Urinary bladder (tissue), 4 donors: ENCODE results near the gene C4A. TPM values are rescaled to one million over a fixed set of nuclear protein-coding genes. Genes with fewer than 3 reads are reported as not detected.
A peak's percentile ranks its signal among the peaks of the same experiment; 100 is the strongest.

Source experiments
- DNase-seq: peaks from one replicate; pipeline ENCODE4 v3.0.0-alpha.2; 2015; ENCODE audit errors: extremely low spot score
- H3K27ac ChIP-seq: one replicate; pipeline ENCODE4 v1.5.1; 2013; ENCODE audit warnings: low read depth, mild to moderate bottlenecking, moderate library complexity
- H3K36me3 ChIP-seq: one replicate; pipeline ENCODE4 v1.6.1; 2013; ENCODE audit warnings: mild to moderate bottlenecking, moderate library complexity; ENCODE audit not compliant: insufficient read depth
- H3K4me1 ChIP-seq: one replicate; pipeline ENCODE4 v1.6.1; 2013; ENCODE audit warnings: mild to moderate bottlenecking, moderate library complexity; ENCODE audit not compliant: insufficient read depth
- H3K4me3 ChIP-seq: one replicate; pipeline ENCODE4 v1.5.1; 2013; ENCODE audit warnings: low read depth, low read length
- WGBS: extraction: QIAGEN DNeasy Blood & Tissue Kit; methylation state at CpG from one replicate; pipeline ENCODE4 v1.1.7; 2013; 5-methylcytosine and 5-hydroxymethylcytosine counted together
- polyA plus RNA-seq: library from polyadenylated mRNA; stranded (reverse); fragments of 200-250 nt; gene quantifications from one replicate; pipeline ENCODE4 v1.2.3, GENCODE V29; 2013
- total RNA-seq: library from RNA; depleted of rRNA; stranded (reverse); fragments of >200 nt; gene quantifications from one replicate; pipeline ENCODE4 v1.2.3, GENCODE V29; 2014
- donor health status: healthy with polysubstance abuse.
- donor health status: healthy.

C4A gene
- total and polyA plus RNA-seq, 2 donors = 3.6 to 126 TPM

DNA sequence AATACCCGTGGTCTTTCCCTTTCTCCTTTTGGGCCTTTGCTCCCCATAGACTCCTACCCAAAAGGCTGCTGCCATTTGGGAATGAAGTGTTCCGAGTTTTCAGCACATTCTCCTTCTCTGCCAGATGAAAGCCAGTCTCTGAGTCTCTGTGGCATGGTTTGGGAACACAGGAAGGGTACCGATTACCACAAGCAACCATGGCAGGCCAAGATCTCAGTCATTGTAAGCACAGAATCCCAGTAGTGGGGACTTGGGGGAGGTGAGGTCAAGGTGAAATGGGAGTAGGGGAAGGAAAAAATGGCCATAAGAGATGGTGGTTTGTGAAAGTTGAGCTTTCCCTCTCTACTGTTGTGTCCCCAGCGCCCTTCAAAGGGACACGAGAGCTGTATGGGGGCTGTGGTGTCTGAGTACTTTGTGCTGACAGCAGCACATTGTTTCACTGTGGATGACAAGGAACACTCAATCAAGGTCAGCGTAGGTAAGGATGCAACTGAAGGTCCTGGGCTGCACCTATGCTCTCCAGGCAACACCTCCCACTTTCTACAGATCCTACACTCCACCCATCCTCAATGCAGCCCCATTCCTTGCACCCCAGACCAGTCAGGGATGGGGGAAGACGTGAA, 31.8 kb upstream of the C4A start:
- Histone ChIP-seq H3K36me3 (peaks cover 2% of the 10 kb centered on the region), H3K27ac (no peak overlapping the region), H3K4me3 (no peak overlapping the region), H3K4me1 (no peaks in the 10 kb centered on the region)
- WGBS = 83% methylated on average over 7 of the region's 7 CpGs
- no peak for DNase-seq

DNA sequence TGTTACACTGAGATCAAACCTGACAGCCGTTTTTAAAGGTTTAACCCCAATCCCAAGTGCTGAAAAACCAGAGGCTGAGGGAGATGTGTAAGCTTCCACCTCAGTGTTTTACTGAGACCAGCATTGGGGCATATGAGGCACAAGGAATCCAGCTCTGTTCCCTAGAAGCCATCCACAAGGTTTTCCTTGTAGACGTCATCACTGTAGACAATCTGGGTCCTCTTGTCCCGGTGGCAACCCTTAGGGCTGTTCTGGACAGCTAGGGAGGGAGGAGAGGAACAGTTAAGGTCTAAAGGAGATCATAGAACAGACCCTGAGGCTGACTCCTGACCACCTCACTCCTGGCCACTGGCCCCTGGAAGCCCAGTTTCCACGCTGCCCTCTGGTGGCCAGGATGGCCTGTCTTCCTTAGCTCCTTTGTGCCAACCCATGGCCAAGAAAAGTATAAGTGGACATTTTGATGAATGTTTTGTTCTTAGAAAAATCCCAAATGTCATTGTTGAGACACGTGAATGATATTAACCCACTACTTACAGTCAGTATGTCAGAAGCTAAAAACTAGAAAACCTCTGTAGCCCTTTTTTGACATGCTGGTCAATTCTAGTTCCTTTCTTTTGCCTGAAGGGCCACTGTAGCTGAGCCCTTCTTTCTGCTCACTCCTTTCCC, 29.6 kb upstream of the C4A start:
- Histone ChIP-seq H3K4me1 (no peaks in the 10 kb centered on the region), H3K36me3 (peaks cover 4% of the 10 kb centered on the region), H3K27ac (no peak overlapping the region), H3K4me3 (no peak overlapping the region)
- no peak for DNase-seq
- WGBS = 55% methylated on average over 5 of the region's 5 CpGs

GRCh38 chr6:31952890-31953289, 29.0 kb upstream of the C4A start:
- peaks cover 4% of the 10 kb centered on the region for H3K36me3 ChIP-seq
- no peak overlapping the region for H3K4me3 ChIP-seq
- 72% methylated on average over 5 of the region's 5 CpGs for WGBS
- H3K27ac ChIP-seq = no peak overlapping the region
- no peaks in the 10 kb centered on the region for H3K4me1 ChIP-seq
- DNase-seq = no peak

DNA sequence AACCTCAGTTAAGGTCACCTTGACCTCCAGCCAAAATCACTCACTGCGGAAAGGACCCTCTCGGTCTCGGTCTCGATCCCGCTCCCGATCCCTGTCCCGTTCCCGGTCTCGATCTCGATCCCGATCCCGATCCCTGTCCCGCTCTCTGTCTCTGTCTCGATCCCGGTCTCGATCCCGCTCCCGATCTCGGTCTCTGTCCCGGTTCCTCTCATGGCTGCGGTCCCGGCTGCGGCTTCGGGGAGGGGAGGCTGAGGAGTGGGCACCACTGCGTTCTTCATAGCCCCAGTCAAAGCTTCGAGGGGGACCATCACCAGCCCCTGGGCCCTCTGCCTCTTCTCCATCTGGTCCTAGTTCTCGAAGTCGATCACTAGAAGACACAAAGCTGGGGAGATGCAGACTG, 27.3 kb upstream of the C4A start:
- H3K36me3 ChIP-seq = peaks cover 4% of the 10 kb centered on the region
- H3K27ac ChIP-seq = no peak overlapping the region
- no peak for DNase-seq
- H3K4me1 ChIP-seq = no peaks in the 10 kb centered on the region
- WGBS = 97% methylated on average over 28 of the region's 28 CpGs
- H3K4me3 ChIP-seq = no peak overlapping the region

- Histone ChIP-seq H3K36me3 (peaks cover 4% of the 10 kb centered on the region), H3K4me3 (no peak overlapping the region), H3K4me1 (no peaks in the 10 kb centered on the region), H3K27ac (no peak overlapping the region)
- no peak for DNase-seq
- 66% methylated on average over 3 of the region's 3 CpGs for WGBS
Observed at GRCh38 chr6:31956796-31957195, 25.1 kb upstream of the C4A start.

DNA sequence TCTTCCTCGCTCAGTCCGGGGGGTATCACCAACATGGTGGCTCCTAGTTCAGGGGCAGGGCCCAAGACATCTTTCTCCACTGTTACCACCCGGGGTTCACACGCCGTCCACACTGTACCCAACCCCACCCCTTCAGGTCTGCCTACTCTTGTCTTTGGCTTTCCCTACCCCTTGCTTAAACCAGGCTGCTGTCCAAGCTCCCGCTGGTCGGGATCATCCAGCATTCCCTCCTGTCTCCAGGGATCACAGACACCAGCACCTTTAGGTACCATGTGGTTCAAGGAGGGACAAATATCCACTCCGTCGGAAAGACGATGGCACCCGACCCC, 23.5 kb upstream of the C4A start:
- Histone ChIP-seq H3K4me1 (no peaks in the 10 kb centered on the region), H3K36me3 (peaks cover 3% of the 10 kb centered on the region), H3K4me3 (peak overlapping the region; percentile 78), H3K27ac (peak overlapping the region; percentile 59)
- WGBS = 5% methylated on average over 11 of the region's 11 CpGs
- DNase-seq = no peak

DNA sequence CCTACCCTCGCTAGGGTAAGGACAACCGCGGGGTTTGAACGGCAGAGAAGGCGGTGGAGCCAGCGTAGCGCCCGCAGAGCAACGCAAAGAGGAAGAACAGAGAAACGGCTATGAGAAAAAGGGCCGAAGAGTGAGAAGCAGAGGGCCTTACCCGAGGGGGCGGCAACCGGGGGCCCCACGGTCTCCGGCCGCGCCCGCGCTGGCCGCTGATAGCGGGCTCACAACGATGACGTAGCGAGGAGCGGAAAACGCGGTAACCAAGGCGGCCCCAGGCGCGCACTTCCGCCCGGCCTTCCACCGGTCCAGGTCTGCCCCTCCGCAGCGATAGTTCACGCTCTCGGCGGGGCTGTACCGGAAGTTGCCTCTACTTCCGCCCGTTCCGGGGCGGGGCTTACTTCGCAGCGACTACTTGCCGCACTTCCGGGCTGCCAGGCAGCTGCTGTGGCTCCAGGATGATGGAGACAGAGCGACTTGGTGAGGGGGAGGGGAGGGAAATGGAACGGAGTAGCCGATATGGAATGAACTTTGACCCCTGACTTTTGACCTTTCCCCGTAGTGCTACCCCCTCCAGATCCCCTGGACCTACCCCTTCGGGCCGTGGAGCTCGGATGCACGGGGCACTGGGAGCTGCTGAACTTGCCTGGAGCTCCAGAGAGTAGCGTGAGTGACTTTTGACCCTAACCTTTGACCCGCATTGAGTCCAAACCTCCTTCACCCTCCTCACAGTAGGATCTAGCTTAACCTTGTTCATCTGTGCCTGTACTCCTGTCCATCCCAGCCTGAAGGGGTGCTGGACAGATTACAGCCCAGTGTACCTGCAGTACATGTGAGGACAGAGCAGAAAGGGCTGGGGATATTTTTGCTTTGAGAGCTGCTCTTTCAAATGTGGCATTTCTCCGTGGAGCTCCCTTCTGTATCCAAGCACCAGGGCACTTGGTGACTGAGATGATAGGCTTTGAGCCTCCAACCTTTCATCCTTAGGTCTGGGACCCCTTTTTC, 22.8 kb upstream of the C4A start, which contains the start of the genes NELFE and SKIC2:
TSS of gene NELFE (minus strand) at position 231 of the 999 bp plus-strand sequence. CDS start 525 bp downstream, outside the sequence.
TSS of gene SKIC2 (plus strand) at position 435 of the 999 bp plus-strand sequence. CDS start at position 453, 18 bp downstream.
- under 1% methylated on average over 59 of the region's 59 CpGs for WGBS
- peaks cover 2% of the 10 kb centered on the region for H3K36me3 ChIP-seq
- peak within 1 kb of the TSS; percentile 62 for H3K27ac ChIP-seq
- peak; percentile 92 for DNase-seq
- H3K4me3 ChIP-seq = peak within 1 kb of the TSS; percentile 78
- no peaks in the 10 kb centered on the region for H3K4me1 ChIP-seq

DNA sequence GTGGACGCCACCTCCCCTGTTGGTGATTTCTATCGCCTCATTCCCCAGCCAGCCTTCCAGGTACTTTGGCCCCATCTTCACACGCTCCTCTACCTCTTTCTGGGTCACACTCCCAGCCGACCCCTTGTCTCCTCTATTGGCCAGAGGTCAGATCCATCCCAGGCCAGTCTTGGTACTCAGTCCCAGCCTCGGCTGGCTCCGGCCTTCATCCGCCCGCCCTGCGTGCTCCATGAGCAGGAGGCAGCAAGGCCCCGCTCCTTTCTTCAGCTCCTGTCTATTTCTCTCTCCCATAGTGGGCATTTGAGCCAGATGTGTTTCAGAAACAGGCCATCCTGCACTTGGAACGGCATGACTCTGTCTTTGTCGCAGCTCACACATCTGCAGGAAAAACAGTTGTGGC, 20.2 kb upstream of the C4A start:
- no peak for DNase-seq
- Histone ChIP-seq H3K36me3 (no peaks in the 10 kb centered on the region), H3K4me1 (no peaks in the 10 kb centered on the region), H3K4me3 (no peak overlapping the region), H3K27ac (no peak overlapping the region)
- WGBS = 93% methylated on average over 12 of the region's 12 CpGs

DNA sequence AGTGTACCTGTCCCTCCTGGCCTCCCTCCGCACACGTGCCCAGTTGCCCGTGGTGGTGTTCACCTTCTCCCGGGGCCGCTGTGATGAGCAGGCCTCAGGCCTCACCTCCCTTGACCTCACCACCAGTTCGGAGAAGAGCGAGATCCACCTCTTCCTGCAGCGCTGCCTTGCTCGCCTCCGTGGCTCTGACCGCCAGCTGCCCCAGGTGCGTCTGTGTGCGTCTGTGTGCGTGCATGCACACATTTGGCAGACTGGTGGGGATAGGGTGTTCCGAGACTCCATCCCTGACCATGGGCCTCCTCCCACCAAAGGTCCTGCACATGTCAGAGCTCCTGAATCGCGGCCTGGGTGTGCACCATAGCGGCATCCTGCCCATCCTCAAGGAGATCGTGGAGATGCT, 17.9 kb upstream of the C4A start:
- 96% methylated on average over 19 of the region's 19 CpGs for WGBS
- DNase-seq = no peak

DNA sequence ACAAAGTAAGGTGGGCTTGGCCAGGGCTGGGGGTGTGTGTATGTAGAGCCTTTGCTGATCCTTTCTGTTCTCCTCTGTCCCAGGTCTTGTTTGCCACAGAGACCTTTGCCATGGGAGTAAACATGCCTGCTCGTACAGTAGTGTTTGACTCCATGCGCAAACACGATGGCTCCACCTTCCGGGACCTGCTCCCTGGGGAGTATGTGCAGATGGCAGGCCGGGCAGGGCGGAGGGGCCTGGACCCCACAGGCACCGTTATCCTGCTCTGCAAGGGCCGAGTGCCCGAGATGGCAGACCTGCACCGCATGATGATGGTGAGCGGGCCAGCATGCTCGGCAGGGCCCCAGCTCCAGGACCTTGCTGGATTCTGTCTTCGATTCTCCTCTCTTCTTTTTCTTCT, 16.2 kb upstream of the C4A start:
- Histone ChIP-seq H3K27ac (no peak overlapping the region), H3K4me3 (no peak overlapping the region), H3K36me3 (no peaks in the 10 kb centered on the region), H3K4me1 (no peaks in the 10 kb centered on the region)
- DNase-seq = no peak
- 90% methylated on average over 13 of the region's 13 CpGs for WGBS

More for the DNA sequence above, 17.9 kb upstream of the C4A start:
- H3K4me3 ChIP-seq = no peak overlapping the region
- no peaks in the 10 kb centered on the region for H3K4me1 ChIP-seq
- no peak overlapping the region for H3K27ac ChIP-seq
- no peaks in the 10 kb centered on the region for H3K36me3 ChIP-seq

- Histone ChIP-seq H3K36me3 (no peaks in the 10 kb centered on the region), H3K4me3 (no peak overlapping the region), H3K4me1 (no peaks in the 10 kb centered on the region), H3K27ac (no peak overlapping the region)
- WGBS = 93% methylated on average over 7 of the region's 7 CpGs
- no peak for DNase-seq
Observed at GRCh38 chr6:31966506-31966905, 15.4 kb upstream of the C4A start.

GRCh38 chr6:31966997-31967925, 14.6 kb upstream of the C4A start:
- Histone ChIP-seq H3K4me1 (no peaks in the 10 kb centered on the region), H3K27ac (no peak overlapping the region), H3K36me3 (no peaks in the 10 kb centered on the region), H3K4me3 (no peak overlapping the region)
- 82% methylated on average over 10 of the region's 10 CpGs for WGBS
- DNase-seq = no peak

GRCh38 chr6:31967926-31968320, 13.9 kb upstream of the C4A start:
- H3K4me3 ChIP-seq = no peak overlapping the region
- no peak overlapping the region for H3K27ac ChIP-seq
- no peaks in the 10 kb centered on the region for H3K36me3 ChIP-seq
- DNase-seq = no peak
- H3K4me1 ChIP-seq = no peaks in the 10 kb centered on the region
- WGBS = 86% methylated on average over 3 of the region's 3 CpGs
